Nephron (organoid): ENCODE results near the gene SFXN1.
"Not testable (repeated sequence)": the region's sequence is repeated elsewhere in the genome, so short reads cannot be mapped to it uniquely, and the experiment has no call there.

Source experiments
- H3K27ac Mint-ChIP-seq, 3 experiments: 2 replicates each; pipeline ENCODE4 v1.8.0; 2020; ENCODE audit warnings: mixed read lengths in 3 of 3, mild to moderate bottlenecking in 2 of 3, moderate library complexity in 1 of 3
- H3K27me3 Mint-ChIP-seq: 2 replicates; pipeline ENCODE4 v1.8.0; 2021; ENCODE audit warnings: low read depth, mild to moderate bottlenecking, moderate library complexity, mixed read lengths
- H3K36me3 Mint-ChIP-seq: 2 replicates; pipeline ENCODE4 v1.8.0; 2020; ENCODE audit warnings: low read depth, mixed read lengths
- H3K4me1 Mint-ChIP-seq: 2 replicates; pipeline ENCODE4 v1.8.0; 2020; ENCODE audit warnings: mixed read lengths
- H3K4me3 Mint-ChIP-seq, 3 experiments: 2 replicates each; pipeline ENCODE4 v1.8.0; 2020; ENCODE audit warnings: mild to moderate bottlenecking in 3 of 3, mixed read lengths in 3 of 3, moderate library complexity in 2 of 3
- H3K9me3 Mint-ChIP-seq: 2 replicates; pipeline ENCODE4 v1.8.0; 2020; ENCODE audit warnings: mixed read lengths
- TF ChIP-seq, protein P1 (sequence below), 3 experiments: fragments of 200-600 bp; sonication (generic); IDR thresholded peaks; one replicate each; pipeline ENCODE4 v1.5.0; 2021; ENCODE audit warnings: antibody characterized with exemption in 3 of 3; ENCODE audit not compliant: unreplicated experiment in 3 of 3

SFXN1 gene

GRCh38 chr5:175493260-175493659, 14.9 kb downstream of the SFXN1 start:
- H3K27ac Mint-ChIP-seq: no peak overlapping the region
- H3K9me3 Mint-ChIP-seq: peaks cover 4% of the 10 kb centered on the region
- peaks cover 74% of the 10 kb centered on the region for H3K36me3 Mint-ChIP-seq
- TF ChIP-seq, protein P1, sequence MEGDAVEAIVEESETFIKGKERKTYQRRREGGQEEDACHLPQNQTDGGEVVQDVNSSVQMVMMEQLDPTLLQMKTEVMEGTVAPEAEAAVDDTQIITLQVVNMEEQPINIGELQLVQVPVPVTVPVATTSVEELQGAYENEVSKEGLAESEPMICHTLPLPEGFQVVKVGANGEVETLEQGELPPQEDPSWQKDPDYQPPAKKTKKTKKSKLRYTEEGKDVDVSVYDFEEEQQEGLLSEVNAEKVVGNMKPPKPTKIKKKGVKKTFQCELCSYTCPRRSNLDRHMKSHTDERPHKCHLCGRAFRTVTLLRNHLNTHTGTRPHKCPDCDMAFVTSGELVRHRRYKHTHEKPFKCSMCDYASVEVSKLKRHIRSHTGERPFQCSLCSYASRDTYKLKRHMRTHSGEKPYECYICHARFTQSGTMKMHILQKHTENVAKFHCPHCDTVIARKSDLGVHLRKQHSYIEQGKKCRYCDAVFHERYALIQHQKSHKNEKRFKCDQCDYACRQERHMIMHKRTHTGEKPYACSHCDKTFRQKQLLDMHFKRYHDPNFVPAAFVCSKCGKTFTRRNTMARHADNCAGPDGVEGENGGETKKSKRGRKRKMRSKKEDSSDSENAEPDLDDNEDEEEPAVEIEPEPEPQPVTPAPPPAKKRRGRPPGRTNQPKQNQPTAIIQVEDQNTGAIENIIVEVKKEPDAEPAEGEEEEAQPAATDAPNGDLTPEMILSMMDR (IDR thresholded peaks at IDR 0.05; ENCODE audit: unreplicated experiment in 3 of 3): no peak
- H3K4me1 Mint-ChIP-seq: no peaks in the 10 kb centered on the region
- no peak overlapping the region for H3K4me3 Mint-ChIP-seq
- H3K27me3 Mint-ChIP-seq: no peaks in the 10 kb centered on the region

DNA sequence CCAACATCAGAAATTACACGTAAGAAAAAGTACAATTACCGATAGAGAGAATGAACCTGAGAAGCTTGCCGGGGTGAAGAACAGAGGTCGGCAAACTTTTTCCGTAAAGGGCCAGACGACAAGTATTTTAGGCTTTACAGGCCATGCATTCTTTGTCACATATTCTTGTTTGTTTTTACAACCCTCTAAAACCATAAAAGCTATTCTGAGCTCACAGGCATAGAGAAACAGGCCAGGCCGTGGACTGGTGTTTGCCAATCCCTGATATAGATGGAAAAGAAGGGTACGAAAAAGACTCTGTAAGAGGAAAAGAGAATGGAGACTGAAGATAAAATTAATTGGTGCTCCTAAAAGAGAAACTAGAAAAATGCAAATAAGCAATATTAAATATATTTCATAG, 15.4 kb downstream of the SFXN1 start:
- Mint-ChIP-seq H3K36me3 (peaks cover 74% of the 10 kb centered on the region), H3K4me3 (no peak overlapping the region), H3K27me3 (no peaks in the 10 kb centered on the region), H3K4me1 (no peaks in the 10 kb centered on the region), H3K9me3 (peaks cover 1% of the 10 kb centered on the region), H3K27ac (no peak overlapping the region)
- TF ChIP-seq, protein P1 (IDR thresholded peaks at IDR 0.05; ENCODE audit: unreplicated experiment in 3 of 3): no peak

- Mint-ChIP-seq H3K27me3 (no peaks in the 10 kb centered on the region), H3K4me1 (no peaks in the 10 kb centered on the region), H3K9me3 (no peaks in the 10 kb centered on the region), H3K36me3 (peaks cover 74% of the 10 kb centered on the region), H3K27ac (peak overlapping the region in 1 of 3 experiments; percentile 25), H3K4me3 (no peak overlapping the region)
- TF ChIP-seq, protein P1 (IDR thresholded peaks at IDR 0.05; ENCODE audit: unreplicated experiment in 3 of 3): no peak
These were observed 16.2 kb downstream of the SFXN1 start for GRCh38 chr5:175494264-175495183.

DNA sequence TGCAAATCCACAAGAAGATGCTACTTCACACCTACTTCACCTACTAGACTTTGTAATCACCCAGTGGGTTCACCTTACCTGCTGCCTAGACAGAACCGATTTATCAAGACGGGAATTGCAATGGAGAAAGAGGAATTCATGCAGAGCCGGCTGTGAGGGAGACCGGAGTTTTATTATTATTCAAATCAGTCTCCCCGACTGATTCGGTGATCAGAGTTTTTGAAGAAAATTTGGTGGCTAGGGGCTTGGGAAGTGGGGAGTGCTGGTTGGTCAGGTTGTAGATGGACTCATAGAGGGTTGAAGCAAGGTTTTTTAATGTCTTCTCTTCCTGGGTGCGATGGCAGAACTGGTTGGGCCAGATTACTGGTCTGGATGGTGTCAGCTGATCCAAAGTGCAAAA, 23.4 kb downstream of the SFXN1 start:
- no peaks in the 10 kb centered on the region for H3K4me1 Mint-ChIP-seq
- peaks cover 69% of the 10 kb centered on the region for H3K36me3 Mint-ChIP-seq
- H3K4me3 Mint-ChIP-seq: no peak overlapping the region
- H3K27ac Mint-ChIP-seq: no peak overlapping the region
- TF ChIP-seq, protein P1 (IDR thresholded peaks at IDR 0.05; ENCODE audit: unreplicated experiment in 3 of 3): no peak
- H3K27me3 Mint-ChIP-seq: no peaks in the 10 kb centered on the region
- no peaks in the 10 kb centered on the region for H3K9me3 Mint-ChIP-seq

- H3K27ac Mint-ChIP-seq, H3K9me3 Mint-ChIP-seq, H3K4me3 Mint-ChIP-seq, H3K27me3 Mint-ChIP-seq, H3K4me1 Mint-ChIP-seq: not testable (repeated sequence)
- peaks cover 58% of the 10 kb centered on the region for H3K36me3 Mint-ChIP-seq
These were observed 29.3 kb downstream of the SFXN1 start for GRCh38 chr5:175507671-175508070.

DNA sequence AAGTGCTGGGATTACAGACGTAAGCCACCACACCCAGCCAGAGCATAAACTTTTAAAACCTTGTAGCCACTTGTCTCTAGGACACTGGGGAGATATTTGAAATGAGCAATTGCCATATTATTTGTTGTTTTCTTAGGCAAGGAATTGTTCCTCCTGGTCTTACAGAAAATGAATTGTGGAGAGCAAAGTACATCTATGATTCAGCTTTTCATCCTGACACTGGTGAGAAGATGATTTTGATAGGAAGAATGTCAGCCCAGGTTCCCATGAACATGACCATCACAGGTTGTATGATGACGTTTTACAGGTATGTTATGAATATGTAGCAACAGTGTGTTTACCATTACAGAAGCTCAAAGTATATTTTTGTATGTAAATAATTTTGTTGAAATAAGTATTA, 30.5 kb downstream of the SFXN1 start:
- H3K27me3 Mint-ChIP-seq: no peaks in the 10 kb centered on the region
- no peaks in the 10 kb centered on the region for H3K9me3 Mint-ChIP-seq
- H3K36me3 Mint-ChIP-seq: peaks cover 57% of the 10 kb centered on the region
- H3K27ac Mint-ChIP-seq: no peak overlapping the region
- TF ChIP-seq, protein P1 (IDR thresholded peaks at IDR 0.05; ENCODE audit: unreplicated experiment in 3 of 3): no peak
- no peak overlapping the region for H3K4me3 Mint-ChIP-seq
- H3K4me1 Mint-ChIP-seq: no peaks in the 10 kb centered on the region
